Neural progenitor cell (in vitro differentiated cells): ENCODE results near the gene CCL24.

Experiments
- EZH2 ChIP-seq: fragments of 200-600 bp; sonication (generic); IDR thresholded peaks from 2 replicates; pipeline ENCODE4 v1.6.1; 2017; ENCODE audit warnings: antibody characterized with exemption, mild to moderate bottlenecking, moderate library complexity
- TF ChIP-seq, protein P1 (sequence below): fragments of 200-600 bp; sonication (generic); IDR thresholded peaks from 2 replicates; pipeline ENCODE4 v1.5.1; 2017; ENCODE audit warnings: antibody characterized with exemption, mild to moderate bottlenecking

DNA sequence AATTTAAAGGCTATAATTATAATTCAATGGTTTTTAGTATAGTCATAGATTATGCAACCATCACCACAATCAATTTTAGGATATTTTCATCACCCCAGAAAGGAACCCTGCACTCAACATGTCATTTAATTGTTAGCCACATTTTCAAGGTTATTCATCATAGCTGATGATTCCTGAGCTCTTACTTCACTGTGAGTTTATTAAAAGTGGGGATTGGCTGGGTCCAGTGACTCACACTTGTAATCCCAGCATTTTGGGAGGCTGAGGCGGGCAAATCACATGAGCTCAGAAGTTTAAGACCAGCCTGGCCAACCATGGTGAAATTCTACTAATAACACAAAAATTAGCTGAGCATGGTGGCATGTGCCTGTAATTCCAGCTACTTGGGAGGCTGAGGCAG lies 42.4 kb downstream of the CCL24 start:
- TF ChIP-seq EZH2: no peak
- TF ChIP-seq, protein P1, sequence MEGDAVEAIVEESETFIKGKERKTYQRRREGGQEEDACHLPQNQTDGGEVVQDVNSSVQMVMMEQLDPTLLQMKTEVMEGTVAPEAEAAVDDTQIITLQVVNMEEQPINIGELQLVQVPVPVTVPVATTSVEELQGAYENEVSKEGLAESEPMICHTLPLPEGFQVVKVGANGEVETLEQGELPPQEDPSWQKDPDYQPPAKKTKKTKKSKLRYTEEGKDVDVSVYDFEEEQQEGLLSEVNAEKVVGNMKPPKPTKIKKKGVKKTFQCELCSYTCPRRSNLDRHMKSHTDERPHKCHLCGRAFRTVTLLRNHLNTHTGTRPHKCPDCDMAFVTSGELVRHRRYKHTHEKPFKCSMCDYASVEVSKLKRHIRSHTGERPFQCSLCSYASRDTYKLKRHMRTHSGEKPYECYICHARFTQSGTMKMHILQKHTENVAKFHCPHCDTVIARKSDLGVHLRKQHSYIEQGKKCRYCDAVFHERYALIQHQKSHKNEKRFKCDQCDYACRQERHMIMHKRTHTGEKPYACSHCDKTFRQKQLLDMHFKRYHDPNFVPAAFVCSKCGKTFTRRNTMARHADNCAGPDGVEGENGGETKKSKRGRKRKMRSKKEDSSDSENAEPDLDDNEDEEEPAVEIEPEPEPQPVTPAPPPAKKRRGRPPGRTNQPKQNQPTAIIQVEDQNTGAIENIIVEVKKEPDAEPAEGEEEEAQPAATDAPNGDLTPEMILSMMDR: no peak
